WTC11 (cell line): ENCODE data around the gene NCF4. TPM values are rescaled to one million over a fixed set of nuclear protein-coding genes. Genes with fewer than 3 reads are reported as not detected.

Source experiments
- ATAC-seq: fragments of 200-7000 bp; cut with Tn5 transposase; 2 replicates; pipeline ENCODE4 v1.10.0; 2021; ENCODE audit warnings: mild to moderate bottlenecking, moderate library complexity
- CTCF ChIA-PET: fragments of 300-600 bp; sonication (Branson Sonifier 250); formaldehyde crosslinking; loops from one replicate; lab custom pipeline; 2021; ENCODE audit warnings: antibody characterized with exemption; lab: Charles Lee
- POLR2A ChIA-PET: fragments of 350-600 bp; sonication (Branson Sonifier 250); formaldehyde crosslinking; loops from one replicate; lab custom pipeline; 2021; ENCODE audit warnings: antibody characterized with exemption; lab: Charles Lee
- DNase-seq: peaks from one replicate; pipeline ENCODE4 v3.0.0; 2021; ENCODE audit warnings: low spot score
- H3K27ac Mint-ChIP-seq: 2 replicates; pipeline ENCODE4 v1.8.0; 2021; ENCODE audit warnings: mixed read lengths
- H3K27me3 Mint-ChIP-seq: 2 replicates; pipeline ENCODE4 v1.8.0; 2021; ENCODE audit warnings: low read depth, mild to moderate bottlenecking, moderate library complexity, mixed read lengths
- H3K36me3 Mint-ChIP-seq: 2 replicates; pipeline ENCODE4 v1.8.0; 2021; ENCODE audit warnings: mixed read lengths
- H3K4me1 Mint-ChIP-seq: 2 replicates; pipeline ENCODE4 v1.8.0; 2022; ENCODE audit warnings: mixed read lengths
- H3K4me3 Mint-ChIP-seq: 2 replicates; pipeline ENCODE4 v1.8.0; 2021; ENCODE audit warnings: mild to moderate bottlenecking, moderate library complexity, mixed read lengths
- H3K9me3 Mint-ChIP-seq: 2 replicates; pipeline ENCODE4 v1.8.0; 2021; ENCODE audit warnings: mixed read lengths
- CREM ChIP-seq: sonication (generic); formaldehyde crosslinking; IDR thresholded peaks from 2 replicates; pipeline ENCODE4 v1.8.1; 2022; ENCODE audit warnings: mild to moderate bottlenecking, missing genetic modification reagents, moderate library complexity
- ELF4 ChIP-seq: sonication (generic); formaldehyde crosslinking; IDR thresholded peaks from 2 replicates; pipeline ENCODE4 v1.8.1; 2022; ENCODE audit warnings: low read depth, mild to moderate bottlenecking, moderate library complexity, missing genetic modification reagents
- ETV6 ChIP-seq: sonication (generic); formaldehyde crosslinking; IDR thresholded peaks from 2 replicates; pipeline ENCODE4 v1.8.1; 2022; ENCODE audit warnings: mild to moderate bottlenecking, missing genetic modification reagents
- HMGA2 ChIP-seq: fragments of 250-450 bp; sonication (Bioruptor Pico); IDR thresholded peaks from 2 replicates; pipeline ENCODE4 v1.4.0; 2021; ENCODE audit warnings: mild to moderate bottlenecking, moderate library complexity
- NFATC4 ChIP-seq: fragments of 250-450 bp; sonication (Bioruptor Pico); IDR thresholded peaks from 2 replicates; pipeline ENCODE4 v1.9.0; 2021; ENCODE audit warnings: mild to moderate bottlenecking
- NFE2L1 ChIP-seq: sonication (generic); formaldehyde crosslinking; IDR thresholded peaks from 2 replicates; pipeline ENCODE4 v1.8.1; 2023; ENCODE audit warnings: missing genetic modification reagents
- NFYB ChIP-seq: sonication (generic); formaldehyde crosslinking; conservative IDR thresholded peaks from 2 replicates; pipeline ENCODE4 v1.8.0; 2022; ENCODE audit warnings: low read depth, missing genetic modification reagents
- NR1H2 ChIP-seq: sonication (generic); formaldehyde crosslinking; IDR thresholded peaks from 2 replicates; pipeline ENCODE4 v1.9.0; 2021; ENCODE audit warnings: mild to moderate bottlenecking, moderate library complexity, missing genetic modification reagents
- NR2C2 ChIP-seq: sonication (generic); formaldehyde crosslinking; IDR thresholded peaks from 2 replicates; pipeline ENCODE4 v1.8.0; 2022; ENCODE audit warnings: mild to moderate bottlenecking, missing genetic modification reagents
- NR3C1 ChIP-seq: sonication (generic); formaldehyde crosslinking; conservative IDR thresholded peaks from 2 replicates; pipeline ENCODE4 v1.8.1; 2023; ENCODE audit warnings: low read depth, mild to moderate bottlenecking, missing genetic modification reagents
- RORB ChIP-seq: fragments of 250-450 bp; sonication (Bioruptor Pico); IDR thresholded peaks from 2 replicates; pipeline ENCODE4 v1.9.0; 2021; ENCODE audit warnings: mild to moderate bottlenecking
- SMAD4 ChIP-seq: sonication (generic); formaldehyde crosslinking; IDR thresholded peaks from 2 replicates; pipeline ENCODE4 v1.8.0; 2022; ENCODE audit warnings: mild to moderate bottlenecking, missing genetic modification reagents
- TP53 ChIP-seq: sonication (generic); formaldehyde crosslinking; IDR thresholded peaks from 2 replicates; pipeline ENCODE4 v1.8.1; 2023; ENCODE audit warnings: mild to moderate bottlenecking, missing genetic modification reagents
- ZNF396 ChIP-seq: fragments of 250-450 bp; sonication (Bioruptor Pico); IDR thresholded peaks from 2 replicates; pipeline ENCODE4 v1.8.0; 2021; ENCODE audit warnings: mild to moderate bottlenecking, moderate library complexity, borderline replicate concordance
- ZNF416 ChIP-seq: fragments of 250-450 bp; sonication (Bioruptor Pico); IDR thresholded peaks from 2 replicates; pipeline ENCODE4 v1.9.0; 2021; ENCODE audit warnings: mild to moderate bottlenecking, inconsistent platforms
- ZNF423 ChIP-seq: fragments of 250-450 bp; sonication (Bioruptor Pico); IDR thresholded peaks from 2 replicates; pipeline ENCODE4 v2.1.2; 2022; ENCODE audit warnings: mild to moderate bottlenecking, moderate library complexity
- total RNA-seq: library from RNA; stranded (reverse); gene quantifications from 3 replicates; pipeline ENCODE4 v1.2.3, GENCODE V29; 2021
- TF ChIP-seq, protein P1 (sequence below): sonication (generic); formaldehyde crosslinking; IDR thresholded peaks from 2 replicates; pipeline ENCODE4 v1.8.0; 2023; ENCODE audit warnings: missing genetic modification reagents, mild to moderate bottlenecking, borderline replicate concordance
- TF ChIP-seq, protein P2 (sequence below): sonication (generic); formaldehyde crosslinking; IDR thresholded peaks from 2 replicates; pipeline ENCODE4 v1.8.0; 2023; ENCODE audit warnings: mild to moderate bottlenecking, missing genetic modification reagents
- TF ChIP-seq, protein P3 (sequence below): fragments of 250-450 bp; sonication (Bioruptor Pico); IDR thresholded peaks from 2 replicates; pipeline ENCODE4 v2.1.2; 2022; ENCODE audit warnings: mild to moderate bottlenecking, moderate library complexity
- TF ChIP-seq, protein P4 (sequence below): fragments of 250-450 bp; sonication (Bioruptor Pico); conservative IDR thresholded peaks from 2 replicates; pipeline ENCODE4 v1.9.0; 2021; ENCODE audit warnings: mild to moderate bottlenecking
- TF ChIP-seq, protein P5 (sequence below): sonication (generic); formaldehyde crosslinking; IDR thresholded peaks from 2 replicates; pipeline ENCODE4 v1.8.1; 2023; ENCODE audit warnings: mild to moderate bottlenecking, missing genetic modification reagents, moderate library complexity
- TF ChIP-seq, protein P6 (sequence below): sonication (generic); formaldehyde crosslinking; IDR thresholded peaks from 2 replicates; pipeline ENCODE4 v1.8.1; 2022; ENCODE audit warnings: missing genetic modification reagents, borderline replicate concordance

Gene NCF4
- total RNA-seq, 1 experiment from 2014 or later, result not detected

DNA sequence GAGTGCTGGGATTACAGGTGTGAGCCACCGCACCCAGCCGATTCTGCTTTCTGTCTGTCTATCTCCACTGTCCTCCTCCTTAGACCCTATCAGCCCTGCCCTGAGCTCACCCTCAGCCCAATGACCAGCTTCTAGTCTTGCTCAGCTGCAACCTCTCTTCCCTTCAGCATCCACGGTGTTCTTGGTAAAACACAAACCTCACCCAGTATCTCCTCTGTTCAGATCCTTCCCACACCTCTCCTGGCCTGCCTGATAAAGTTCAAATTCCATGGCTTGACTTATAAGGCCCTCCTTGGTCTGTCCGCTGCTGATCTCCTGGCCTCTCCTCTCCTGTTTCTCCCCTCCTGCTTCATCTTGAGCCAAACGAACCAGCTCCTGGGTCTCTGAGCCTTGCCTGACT lies 14.5 kb upstream of the NCF4 start (continued):
- TF ChIP-seq, protein P1, sequence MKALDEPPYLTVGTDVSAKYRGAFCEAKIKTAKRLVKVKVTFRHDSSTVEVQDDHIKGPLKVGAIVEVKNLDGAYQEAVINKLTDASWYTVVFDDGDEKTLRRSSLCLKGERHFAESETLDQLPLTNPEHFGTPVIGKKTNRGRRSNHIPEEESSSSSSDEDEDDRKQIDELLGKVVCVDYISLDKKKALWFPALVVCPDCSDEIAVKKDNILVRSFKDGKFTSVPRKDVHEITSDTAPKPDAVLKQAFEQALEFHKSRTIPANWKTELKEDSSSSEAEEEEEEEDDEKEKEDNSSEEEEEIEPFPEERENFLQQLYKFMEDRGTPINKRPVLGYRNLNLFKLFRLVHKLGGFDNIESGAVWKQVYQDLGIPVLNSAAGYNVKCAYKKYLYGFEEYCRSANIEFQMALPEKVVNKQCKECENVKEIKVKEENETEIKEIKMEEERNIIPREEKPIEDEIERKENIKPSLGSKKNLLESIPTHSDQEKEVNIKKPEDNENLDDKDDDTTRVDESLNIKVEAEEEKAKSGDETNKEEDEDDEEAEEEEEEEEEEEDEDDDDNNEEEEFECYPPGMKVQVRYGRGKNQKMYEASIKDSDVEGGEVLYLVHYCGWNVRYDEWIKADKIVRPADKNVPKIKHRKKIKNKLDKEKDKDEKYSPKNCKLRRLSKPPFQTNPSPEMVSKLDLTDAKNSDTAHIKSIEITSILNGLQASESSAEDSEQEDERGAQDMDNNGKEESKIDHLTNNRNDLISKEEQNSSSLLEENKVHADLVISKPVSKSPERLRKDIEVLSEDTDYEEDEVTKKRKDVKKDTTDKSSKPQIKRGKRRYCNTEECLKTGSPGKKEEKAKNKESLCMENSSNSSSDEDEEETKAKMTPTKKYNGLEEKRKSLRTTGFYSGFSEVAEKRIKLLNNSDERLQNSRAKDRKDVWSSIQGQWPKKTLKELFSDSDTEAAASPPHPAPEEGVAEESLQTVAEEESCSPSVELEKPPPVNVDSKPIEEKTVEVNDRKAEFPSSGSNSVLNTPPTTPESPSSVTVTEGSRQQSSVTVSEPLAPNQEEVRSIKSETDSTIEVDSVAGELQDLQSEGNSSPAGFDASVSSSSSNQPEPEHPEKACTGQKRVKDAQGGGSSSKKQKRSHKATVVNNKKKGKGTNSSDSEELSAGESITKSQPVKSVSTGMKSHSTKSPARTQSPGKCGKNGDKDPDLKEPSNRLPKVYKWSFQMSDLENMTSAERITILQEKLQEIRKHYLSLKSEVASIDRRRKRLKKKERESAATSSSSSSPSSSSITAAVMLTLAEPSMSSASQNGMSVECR (CRISPR knock-in tag), result no peak

DNA sequence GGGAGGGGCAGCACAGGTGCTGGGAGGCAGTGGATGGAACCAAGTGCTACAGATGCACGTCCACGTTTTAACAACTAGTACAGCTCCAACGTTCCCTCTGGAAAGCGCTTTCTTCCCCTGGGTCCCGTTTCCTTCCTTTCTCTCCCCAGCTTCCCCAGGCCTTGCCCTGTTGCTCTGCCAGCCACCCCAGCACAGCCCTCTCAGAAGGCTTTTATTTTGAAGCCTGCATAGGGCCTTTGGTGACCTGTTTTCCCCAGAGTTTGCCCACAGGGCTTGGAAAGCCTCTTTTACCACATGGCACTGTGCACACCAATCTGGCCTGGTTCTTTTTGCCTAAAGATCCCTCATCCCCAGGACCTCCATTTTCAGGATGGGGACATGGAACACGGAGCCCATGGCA lies 13.9 kb upstream of the NCF4 start:
- DNase-seq (no peak), ATAC-seq (no peak)
- H3K27ac Mint-ChIP-seq, result no peak overlapping the region
- H3K27me3 Mint-ChIP-seq, result peaks cover 7% of the 10 kb centered on the region
- H3K4me1 Mint-ChIP-seq, result peaks cover 3% of the 10 kb centered on the region
- no peak overlapping the region for H3K4me3 Mint-ChIP-seq
- no peaks in the 10 kb centered on the region for H3K36me3 Mint-ChIP-seq
- TF ChIP-seq NR2C2, result no peak
- no peak for TF ChIP-seq NR1H2
- TF ChIP-seq, protein P2, sequence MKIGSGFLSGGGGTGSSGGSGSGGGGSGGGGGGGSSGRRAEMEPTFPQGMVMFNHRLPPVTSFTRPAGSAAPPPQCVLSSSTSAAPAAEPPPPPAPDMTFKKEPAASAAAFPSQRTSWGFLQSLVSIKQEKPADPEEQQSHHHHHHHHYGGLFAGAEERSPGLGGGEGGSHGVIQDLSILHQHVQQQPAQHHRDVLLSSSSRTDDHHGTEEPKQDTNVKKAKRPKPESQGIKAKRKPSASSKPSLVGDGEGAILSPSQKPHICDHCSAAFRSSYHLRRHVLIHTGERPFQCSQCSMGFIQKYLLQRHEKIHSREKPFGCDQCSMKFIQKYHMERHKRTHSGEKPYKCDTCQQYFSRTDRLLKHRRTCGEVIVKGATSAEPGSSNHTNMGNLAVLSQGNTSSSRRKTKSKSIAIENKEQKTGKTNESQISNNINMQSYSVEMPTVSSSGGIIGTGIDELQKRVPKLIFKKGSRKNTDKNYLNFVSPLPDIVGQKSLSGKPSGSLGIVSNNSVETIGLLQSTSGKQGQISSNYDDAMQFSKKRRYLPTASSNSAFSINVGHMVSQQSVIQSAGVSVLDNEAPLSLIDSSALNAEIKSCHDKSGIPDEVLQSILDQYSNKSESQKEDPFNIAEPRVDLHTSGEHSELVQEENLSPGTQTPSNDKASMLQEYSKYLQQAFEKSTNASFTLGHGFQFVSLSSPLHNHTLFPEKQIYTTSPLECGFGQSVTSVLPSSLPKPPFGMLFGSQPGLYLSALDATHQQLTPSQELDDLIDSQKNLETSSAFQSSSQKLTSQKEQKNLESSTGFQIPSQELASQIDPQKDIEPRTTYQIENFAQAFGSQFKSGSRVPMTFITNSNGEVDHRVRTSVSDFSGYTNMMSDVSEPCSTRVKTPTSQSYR, result no peak
- TF ChIP-seq RORB (CRISPR knock-in tag), result no peak
- no peak for TF ChIP-seq HMGA2 (CRISPR knock-in tag)
- no peak for TF ChIP-seq NR3C1
- no peak for TF ChIP-seq ELF4 (CRISPR knock-in tag)
- TF ChIP-seq CREM, result no peak
- no peak for TF ChIP-seq NFE2L1
- no peak for TF ChIP-seq ZNF423
- TF ChIP-seq ZNF416, result no peak
- TF ChIP-seq NFATC4, result no peak
- no peak for TF ChIP-seq ZNF396
- TF ChIP-seq, protein P3, sequence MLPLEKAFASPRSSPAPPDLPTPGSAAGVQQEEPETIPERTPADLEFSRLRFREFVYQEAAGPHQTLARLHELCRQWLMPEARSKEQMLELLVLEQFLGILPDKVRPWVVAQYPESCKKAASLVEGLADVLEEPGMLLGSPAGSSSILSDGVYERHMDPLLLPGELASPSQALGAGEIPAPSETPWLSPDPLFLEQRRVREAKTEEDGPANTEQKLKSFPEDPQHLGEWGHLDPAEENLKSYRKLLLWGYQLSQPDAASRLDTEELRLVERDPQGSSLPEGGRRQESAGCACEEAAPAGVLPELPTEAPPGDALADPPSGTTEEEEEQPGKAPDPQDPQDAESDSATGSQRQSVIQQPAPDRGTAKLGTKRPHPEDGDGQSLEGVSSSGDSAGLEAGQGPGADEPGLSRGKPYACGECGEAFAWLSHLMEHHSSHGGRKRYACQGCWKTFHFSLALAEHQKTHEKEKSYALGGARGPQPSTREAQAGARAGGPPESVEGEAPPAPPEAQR (CRISPR knock-in tag), result no peak
- ChIA-PET CTCF (interaction anchor here (1.4 to 2.5 kb wide), 2 partner anchors 9 to 65 kb away, joined by 4 to 10 read pairs; no protein-coding TSS in a partner anchor), POLR2A (no interaction called here)
- H3K9me3 Mint-ChIP-seq, result no peaks in the 10 kb centered on the region

DNA sequence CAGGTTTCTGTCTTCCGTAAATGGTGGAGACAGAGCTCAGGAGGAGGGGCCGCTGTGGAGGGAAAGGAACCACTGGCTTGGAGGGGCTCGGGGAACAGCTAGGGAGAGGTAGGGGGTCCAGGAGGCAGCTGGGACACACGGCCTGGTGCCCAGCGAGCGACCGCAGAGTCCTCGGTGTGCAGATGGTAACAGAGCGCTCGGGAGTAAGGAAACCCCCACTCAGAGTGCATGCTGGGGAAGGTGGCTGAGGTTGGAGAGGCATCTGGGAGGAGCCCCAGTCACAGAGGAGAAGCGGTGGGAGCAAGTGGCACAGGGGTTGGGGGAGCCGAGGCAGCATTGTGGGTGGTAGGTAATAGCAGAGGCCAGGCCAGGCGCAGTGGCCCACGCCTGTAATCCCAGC lies 10.8 kb upstream of the NCF4 start:
- Mint-ChIP-seq H3K27me3 (peaks cover 7% of the 10 kb centered on the region), H3K4me3 (no peak overlapping the region), H3K27ac (no peak overlapping the region), H3K36me3 (no peaks in the 10 kb centered on the region), H3K9me3 (peaks cover 10% of the 10 kb centered on the region), H3K4me1 (peaks cover 3% of the 10 kb centered on the region)
- POLR2A ChIA-PET, result no interaction called here
- CTCF ChIA-PET, result interaction anchor here (2.0 to 4.3 kb wide), 3 partner anchors 69 to 128 kb away, joined by 5 to 36 read pairs (median 27); no protein-coding TSS in a partner anchor
- DNase-seq (no peak), ATAC-seq (no peak)
- TF ChIP-seq SMAD4 (CRISPR knock-in tag) (no peak), NFYB (CRISPR knock-in tag) (no peak), ETV6 (no peak), NR2C2 (no peak), TP53 (CRISPR knock-in tag) (no peak)
- TF ChIP-seq, protein P4, sequence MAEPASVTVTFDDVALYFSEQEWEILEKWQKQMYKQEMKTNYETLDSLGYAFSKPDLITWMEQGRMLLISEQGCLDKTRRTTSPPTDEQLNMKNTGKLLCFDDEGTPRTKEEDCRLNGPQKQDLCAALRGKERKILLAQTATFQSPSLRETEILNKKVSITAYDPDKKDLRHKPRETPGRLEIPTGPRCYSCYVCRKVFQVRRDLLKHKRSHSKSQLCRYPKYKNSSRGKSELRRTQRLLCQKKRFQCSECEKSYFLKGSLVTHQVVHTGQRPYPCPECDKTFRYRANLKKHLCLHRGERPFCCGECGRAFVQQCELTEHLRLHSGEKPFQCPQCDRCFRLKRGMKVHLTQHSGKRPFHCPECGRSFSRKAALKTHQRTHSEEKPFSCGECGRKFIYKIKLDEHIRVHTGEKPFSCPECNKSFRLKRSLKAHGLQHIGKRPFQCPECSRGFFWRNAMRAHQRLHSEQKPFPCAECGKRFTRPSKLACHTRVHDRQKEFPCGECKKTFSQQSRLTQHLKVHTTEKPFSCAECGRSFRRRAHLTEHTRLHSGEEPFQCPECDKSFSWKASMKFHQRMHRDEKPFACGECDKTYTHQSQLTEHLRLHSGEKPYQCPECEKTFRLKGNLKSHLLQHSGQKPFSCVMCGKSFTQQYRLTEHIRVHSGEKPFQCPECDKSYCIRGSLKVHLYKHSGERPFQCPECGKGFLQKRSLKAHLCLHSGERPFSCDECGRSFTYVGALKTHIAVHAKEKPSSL (CRISPR knock-in tag), result no peak
- TF ChIP-seq, protein P5, sequence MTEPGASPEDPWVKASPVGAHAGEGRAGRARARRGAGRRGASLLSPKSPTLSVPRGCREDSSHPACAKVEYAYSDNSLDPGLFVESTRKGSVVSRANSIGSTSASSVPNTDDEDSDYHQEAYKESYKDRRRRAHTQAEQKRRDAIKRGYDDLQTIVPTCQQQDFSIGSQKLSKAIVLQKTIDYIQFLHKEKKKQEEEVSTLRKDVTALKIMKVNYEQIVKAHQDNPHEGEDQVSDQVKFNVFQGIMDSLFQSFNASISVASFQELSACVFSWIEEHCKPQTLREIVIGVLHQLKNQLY (CRISPR knock-in tag), result no peak
- TF ChIP-seq, protein P6, sequence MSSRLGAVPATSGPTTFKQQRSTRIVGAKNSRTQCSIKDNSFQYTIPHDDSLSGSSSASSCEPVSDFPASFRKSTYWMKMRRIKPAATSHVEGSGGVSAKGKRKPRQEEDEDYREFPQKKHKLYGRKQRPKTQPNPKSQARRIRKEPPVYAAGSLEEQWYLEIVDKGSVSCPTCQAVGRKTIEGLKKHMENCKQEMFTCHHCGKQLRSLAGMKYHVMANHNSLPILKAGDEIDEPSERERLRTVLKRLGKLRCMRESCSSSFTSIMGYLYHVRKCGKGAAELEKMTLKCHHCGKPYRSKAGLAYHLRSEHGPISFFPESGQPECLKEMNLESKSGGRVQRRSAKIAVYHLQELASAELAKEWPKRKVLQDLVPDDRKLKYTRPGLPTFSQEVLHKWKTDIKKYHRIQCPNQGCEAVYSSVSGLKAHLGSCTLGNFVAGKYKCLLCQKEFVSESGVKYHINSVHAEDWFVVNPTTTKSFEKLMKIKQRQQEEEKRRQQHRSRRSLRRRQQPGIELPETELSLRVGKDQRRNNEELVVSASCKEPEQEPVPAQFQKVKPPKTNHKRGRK (CRISPR knock-in tag), result no peak
